NOMO-1 treated with DMSO at 0.1 percent for 48 hours (cell line): Measurements from ENCODE around the gene CCDC6.
A peak's percentile ranks its signal among the peaks of the same experiment; 100 is the strongest.
"Not testable (repeated sequence)": the region's sequence is repeated elsewhere in the genome, so short reads cannot be mapped to it uniquely, and the experiment has no call there.

Experiments used
- DNase-seq: peaks from one replicate; lab custom pipeline; 2025; ENCODE audit not compliant: unreplicated experiment; lab: John Stamatoyannopoulos, UW

CCDC6 gene

GRCh38 chr10:59814878-59815277, 91.5 kb downstream of the CCDC6 start:
- DNase-seq = no peak

DNA sequence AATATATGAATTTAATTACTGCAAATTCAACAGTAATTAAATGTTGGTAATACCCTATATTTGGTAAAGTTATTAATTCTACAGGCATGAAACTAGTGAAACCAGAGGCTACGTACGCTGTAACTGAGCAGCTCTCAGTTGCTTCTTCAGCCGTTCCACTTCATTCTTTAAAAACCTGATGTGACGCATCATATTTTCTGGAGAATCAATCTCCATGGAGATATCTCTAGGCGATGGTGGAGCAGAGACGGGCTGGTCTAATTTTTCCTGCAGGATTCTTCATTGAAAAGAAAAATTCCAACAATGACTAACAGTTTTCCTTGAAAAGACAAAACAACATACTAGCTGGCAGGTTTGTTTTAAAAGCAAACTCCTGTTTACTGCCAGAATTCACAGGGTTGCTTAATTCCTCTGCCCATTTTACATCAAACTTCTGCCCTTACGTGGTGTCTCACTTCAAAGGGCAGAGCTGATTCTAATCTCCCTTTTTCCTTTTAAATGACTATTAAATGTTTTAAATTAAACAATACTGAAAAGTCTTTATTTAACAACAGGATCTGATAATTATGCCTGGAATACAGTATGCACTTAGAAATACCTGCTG, 93.7 kb downstream of the CCDC6 start:
- no peak for DNase-seq

DNA sequence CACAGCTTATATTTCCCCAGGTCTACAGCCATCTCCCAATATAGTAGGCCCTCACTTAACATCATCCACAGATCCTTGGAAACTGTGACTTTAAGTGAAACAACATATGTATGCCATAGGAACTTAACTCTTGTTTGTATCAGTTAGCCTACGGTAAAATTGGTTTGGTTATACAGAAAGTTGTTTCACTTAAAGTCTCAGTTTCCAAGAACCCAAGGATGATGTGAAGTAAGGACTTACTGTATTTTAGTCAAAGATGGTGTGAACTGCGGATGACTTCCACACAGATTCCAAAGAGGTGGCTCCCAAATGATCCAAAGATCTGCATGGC, 96.7 kb downstream of the CCDC6 start:
- DNase-seq = no peak

DNA sequence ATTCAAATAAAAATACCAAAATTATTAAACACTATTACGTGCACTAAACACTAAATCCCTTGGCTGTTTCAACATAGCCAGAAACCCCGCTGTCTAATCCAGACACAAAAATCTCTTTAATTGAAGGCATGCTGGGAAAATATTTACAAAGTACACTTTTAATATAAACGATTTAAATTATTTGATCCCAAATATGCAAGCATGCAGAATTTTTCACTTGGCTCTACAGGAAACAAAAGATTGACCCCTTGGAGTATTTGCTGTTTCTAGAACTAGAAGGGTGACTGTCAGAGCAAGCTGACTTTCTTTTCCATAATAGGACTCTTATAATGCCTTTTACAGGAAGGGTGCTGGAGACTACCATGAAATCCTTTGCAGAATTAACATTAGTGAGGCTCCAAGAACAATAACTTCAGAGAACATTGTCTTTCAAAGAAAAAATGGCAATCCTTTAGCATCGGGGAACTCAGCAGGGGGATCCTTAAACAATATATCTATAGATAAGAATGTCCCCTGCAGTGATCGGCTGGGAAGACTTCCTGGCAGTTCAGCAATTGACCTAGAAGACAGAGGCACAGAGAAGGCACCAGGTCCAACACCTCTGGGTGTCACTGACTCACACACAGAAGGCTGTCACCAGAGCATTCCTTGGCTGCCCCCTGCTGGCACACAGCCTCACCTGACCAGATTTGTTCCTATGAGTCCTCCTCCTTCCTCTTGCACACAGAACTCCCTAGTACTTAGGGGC, 97.3 kb downstream of the CCDC6 start:
- DNase-seq = peak; percentile 61

GRCh38 chr10:59807629-59808620, 98.4 kb downstream of the CCDC6 start:
- no peak for DNase-seq

- no peak for DNase-seq
Observed at GRCh38 chr10:59805014-59805413, 101.3 kb downstream of the CCDC6 start.

- no peak for DNase-seq
Observed at GRCh38 chr10:59804220-59804619, 102.1 kb downstream of the CCDC6 start.

DNA sequence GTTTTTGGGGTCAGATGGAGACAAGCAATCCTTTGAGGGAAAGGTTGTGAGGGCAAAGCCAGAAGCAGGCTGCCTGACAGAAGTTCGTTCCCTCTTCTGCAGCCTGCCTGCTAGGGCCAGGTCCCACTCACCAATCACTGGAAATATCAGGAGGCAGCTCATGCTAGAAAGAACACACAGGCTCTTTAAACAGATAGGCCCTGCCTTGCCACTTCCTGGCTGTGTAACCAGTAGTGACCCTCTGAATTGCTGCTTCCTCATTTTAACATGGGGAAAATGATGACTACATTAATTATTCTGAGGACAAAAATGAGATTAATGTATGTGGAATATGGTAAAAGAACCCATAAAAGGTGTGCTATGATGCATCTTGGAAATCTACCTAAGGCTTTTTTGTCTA, 102.6 kb downstream of the CCDC6 start:
- peak; percentile 53 for DNase-seq

DNA sequence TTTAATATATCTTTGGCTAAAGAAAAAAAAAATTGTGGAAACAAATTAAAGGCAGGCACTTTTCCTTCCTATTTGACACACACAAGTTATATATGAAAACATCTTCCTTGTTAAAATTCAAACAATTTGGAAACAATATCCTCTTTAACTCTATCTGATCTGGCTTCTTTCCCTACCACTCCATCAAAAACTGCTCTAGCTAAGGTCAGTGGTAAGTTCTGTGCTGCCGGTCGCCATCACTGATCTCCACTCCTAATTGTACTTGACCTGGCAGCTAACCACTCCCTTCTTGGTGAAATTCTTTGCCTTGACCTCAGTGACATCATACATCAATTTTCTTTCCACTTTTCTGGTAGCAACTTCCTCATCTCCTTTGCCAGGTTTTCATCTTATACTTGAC, 105.2 kb downstream of the CCDC6 start:
- DNase-seq = no peak

DNA sequence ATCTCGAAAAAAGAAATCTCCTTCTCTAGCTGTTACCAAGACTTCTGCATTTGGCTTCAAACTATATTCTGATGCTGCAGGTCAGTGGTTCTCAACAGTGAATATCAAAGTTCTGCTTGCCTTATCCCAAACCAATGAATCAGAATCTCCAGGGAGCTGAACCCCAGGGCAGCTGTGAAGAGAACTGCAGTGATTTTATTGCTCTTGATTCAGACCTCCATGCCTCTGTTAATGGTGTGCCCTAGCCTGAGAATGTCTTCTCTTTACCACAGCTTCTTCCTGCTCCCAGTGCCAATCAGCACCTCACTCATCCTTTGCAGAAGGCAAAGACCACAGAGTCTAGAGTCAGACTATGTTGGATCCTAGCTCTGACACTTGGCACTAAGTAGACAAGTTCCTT, 106.9 kb downstream of the CCDC6 start:
- DNase-seq = no peak

DNA sequence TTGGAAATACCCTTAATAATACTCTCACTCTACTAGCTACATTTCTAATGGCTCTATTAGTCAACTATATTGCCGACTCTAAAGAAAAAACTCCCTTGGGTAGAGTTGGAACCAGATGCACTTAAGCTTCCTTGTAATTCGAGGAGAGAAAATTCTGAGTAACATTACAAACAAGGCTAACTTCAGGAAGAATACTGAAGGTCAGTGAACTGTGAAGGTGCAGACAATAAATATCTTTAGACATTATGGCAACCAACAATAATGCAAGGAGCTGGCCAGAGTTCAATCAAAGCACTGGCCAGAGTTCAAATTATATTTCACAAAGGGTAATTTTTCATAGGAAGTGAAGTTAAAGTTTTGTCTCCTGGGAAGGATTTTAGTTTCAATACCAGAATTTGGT, 112.4 kb downstream of the CCDC6 start:
- no peak for DNase-seq

DNA sequence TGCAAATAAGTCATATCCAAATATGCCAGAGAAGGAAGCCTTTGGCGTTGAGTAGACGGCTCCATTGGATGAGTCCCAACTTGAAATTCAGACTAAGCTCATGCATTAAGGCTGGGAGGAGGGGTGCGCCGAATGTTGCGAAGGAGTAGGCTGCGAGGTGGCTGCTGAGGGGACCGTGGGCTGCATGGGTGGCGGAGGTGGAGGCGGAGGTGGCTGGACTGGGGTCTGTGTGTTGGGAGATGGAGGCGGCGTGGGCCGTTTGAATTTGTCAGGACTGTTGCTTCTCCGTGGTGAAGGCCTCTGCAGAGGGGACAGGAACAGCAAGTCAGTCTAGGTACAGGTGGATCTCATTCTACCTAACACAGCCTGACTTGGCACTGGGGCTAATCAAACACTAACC, 113.5 kb downstream of the CCDC6 start:
- no peak for DNase-seq

DNA sequence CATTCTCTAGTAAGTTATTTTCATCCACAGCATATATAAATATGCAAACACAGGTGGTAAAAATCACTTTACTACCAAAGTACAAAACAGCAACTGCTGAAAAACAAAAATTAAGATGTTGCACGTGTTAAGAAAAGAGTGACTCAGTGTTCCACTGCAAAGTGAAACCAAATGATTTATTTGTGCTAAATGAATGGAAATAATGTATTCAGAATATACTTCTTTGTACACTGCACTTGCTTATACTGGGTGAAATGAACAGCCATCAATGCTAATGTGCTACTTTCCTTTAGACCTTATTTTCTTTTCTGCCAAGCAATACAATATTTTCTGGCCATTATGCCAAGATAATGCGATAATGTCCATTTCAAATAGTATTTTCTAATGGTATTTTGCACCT, 114.8 kb downstream of the CCDC6 start:
- no peak for DNase-seq

DNA sequence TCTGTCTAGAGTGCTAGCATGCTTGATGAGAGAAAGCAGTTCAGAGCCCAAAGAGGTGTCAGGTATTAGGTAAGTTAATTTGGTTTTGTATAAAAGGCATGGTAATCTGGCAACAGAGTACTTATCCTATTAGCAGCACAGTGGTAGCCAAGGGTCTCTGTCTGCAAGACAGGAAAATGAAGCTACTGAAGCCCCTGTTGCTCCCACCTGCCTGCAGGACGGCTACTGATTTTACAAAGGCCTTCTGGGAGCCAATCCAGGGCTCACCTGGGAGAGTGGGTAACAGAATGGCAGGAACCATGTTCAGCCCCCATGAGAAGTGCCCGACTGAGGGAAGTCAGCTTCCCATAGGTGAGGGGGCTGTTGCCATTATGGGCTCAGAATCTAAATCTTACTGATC, 116.3 kb downstream of the CCDC6 start:
- not testable (repeated sequence) for DNase-seq

DNA sequence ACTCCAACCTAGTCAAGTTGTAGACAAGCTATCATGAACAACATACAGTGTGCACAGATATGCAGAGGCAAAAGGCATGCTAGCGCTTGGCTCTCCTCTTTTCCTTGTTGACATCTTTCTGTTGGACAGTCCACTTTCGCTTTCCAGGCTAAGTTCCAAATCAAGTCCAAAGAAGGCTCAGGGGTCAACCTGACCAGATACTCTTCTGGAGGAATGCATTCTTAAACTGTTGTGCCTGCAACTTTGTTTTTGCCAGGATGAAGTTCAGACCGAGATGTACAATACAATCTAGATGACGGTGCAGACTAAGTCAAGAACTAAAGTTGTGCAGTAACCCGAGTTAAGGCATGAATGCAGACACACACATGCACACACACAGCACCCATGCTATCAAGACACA, 117.4 kb downstream of the CCDC6 start:
- DNase-seq = not testable (repeated sequence)

DNA sequence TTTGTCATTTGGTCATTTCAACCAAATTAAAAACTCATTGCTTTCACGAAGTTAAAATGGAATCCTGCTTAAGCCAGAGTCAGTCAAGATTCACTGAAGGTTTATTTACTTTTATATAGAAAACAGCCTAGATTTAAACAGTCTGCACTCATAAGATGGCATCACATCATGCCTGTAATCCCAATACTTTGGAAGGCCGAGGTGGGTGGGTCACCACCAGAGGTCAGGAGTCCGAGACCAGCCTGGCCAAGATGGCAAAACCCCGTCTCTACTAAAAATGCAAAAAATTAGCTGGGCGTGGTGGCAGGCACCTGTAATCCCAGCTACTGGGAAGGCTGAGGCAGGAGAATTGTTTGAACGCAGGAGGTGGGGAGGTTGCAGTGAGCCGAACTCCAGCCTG, 119.3 kb downstream of the CCDC6 start:
- DNase-seq = not testable (repeated sequence)

GRCh38 chr10:59785476-59785875, 120.9 kb downstream of the CCDC6 start:
- not testable (repeated sequence) for DNase-seq

DNA sequence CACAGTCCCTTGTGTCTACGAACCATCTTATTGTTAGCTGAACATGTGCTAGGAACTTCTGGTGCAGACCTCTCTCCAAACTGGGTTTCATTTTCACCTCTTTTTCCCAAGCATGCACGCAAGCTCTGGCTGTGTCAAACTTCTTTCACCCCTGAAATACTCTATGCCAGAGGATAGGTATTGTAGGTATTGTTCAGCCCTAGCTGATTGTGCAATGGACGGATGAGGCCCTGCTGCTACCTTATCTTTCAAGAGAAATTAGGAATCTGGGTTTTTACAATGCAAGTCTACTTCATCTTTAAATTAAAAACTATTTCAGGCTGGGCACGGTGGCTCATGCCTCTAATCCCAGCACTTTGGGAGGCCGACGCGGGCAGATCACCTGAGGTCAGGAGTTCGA, 124.8 kb downstream of the CCDC6 start:
- no peak for DNase-seq

DNA sequence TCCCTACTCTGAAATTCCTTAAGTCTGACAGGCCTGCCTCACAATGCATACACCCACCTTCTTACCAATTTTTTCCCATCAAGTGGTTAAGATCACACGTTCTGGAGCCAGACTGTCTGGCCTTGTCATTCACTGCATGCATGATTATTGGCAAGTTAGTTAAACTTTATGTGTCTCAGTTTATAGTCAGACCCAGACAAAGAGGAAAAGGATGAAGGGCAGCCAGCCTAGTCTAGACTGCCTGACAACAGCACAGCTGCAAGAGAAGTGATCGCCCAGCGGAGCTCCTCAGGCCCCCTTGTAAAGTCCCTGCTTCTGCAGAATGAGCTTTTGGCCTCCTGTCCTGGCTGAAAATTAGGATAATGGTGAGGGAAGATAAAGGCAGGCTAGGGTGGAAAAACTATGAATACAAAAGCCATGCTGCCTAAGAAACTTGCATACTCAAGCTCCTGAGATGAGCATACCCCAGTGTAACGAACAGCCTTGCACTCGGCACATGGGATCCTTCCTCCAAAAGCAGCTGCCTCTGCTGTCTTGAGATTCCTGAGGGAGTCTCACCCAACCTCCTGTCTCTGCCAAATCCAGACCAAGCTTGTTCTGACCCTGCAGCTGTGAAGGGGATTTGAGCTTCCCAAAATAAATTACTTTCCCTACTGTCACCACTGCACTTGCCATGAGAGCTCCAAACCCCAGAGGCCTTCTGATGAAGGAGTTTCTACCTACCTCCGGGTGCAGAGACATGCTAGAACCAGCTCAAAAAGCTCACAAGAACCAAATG, 126.4 kb downstream of the CCDC6 start:
- no peak for DNase-seq

GRCh38 chr10:59774451-59774850, 131.9 kb downstream of the CCDC6 start:
- no peak for DNase-seq

GRCh38 chr10:59773088-59773487, 133.3 kb downstream of the CCDC6 start:
- DNase-seq = no peak
